Esophagus squamous epithelium (tissue), 5 donors: ENCODE measurements around the gene SDS. TPM values are rescaled to one million over a fixed set of nuclear protein-coding genes. Genes with fewer than 3 reads are reported as not detected.

Experiments
- DNase-seq: peaks from one replicate; lab custom pipeline; 2025; lab: John Stamatoyannopoulos, UW
- H3K27ac ChIP-seq, 4 donors: fragments of 200-600 bp; sonication (generic); one replicate each; pipeline ENCODE4 v1.5.1; 2016 to 2019; ENCODE audit warnings: mild to moderate bottlenecking in 1 of 4
- H3K27me3 ChIP-seq, 4 donors: fragments of 200-600 bp; sonication (generic); 1 replicate in 3 of 4; 2 replicates in 1 of 4; pipeline versions ENCODE4 v1.5.1 to v1.6.0; 2017 to 2021; ENCODE audit warnings: antibody characterized with exemption in 1 of 4
- H3K36me3 ChIP-seq, 3 donors: fragments of 200-600 bp; sonication (generic); one replicate each; pipeline ENCODE4 v1.5.1; 2016 to 2019
- H3K4me1 ChIP-seq, 3 donors: fragments of 200-600 bp; sonication (generic); one replicate each; pipeline ENCODE4 v1.5.1; 2017 to 2019
- H3K4me3 ChIP-seq, 4 donors: fragments of 200-600 bp; sonication (generic); 1 replicate in 3 of 4; 2 replicates in 1 of 4; pipeline ENCODE4 v1.5.1; 2016 to 2019; ENCODE audit warnings: mild to moderate bottlenecking in 2 of 4, moderate library complexity in 1 of 4
- H3K9me3 ChIP-seq, 3 donors: fragments of 200-600 bp; sonication (generic); one replicate each; pipeline ENCODE4 v1.5.1; 2016 to 2019
- POLR2A ChIP-seq, 4 donors: fragments of 450-650 bp; IDR thresholded peaks; one replicate each; pipeline ENCODE4 v1.6.1; 2017; ENCODE audit warnings: antibody characterized with exemption in 4 of 4, mild to moderate bottlenecking in 4 of 4, moderate library complexity in 3 of 4
- WGBS, 2 donors: methylation state at CpG; one replicate each; pipeline ENCODE4 v1.1.5; 2018; 5-methylcytosine and 5-hydroxymethylcytosine counted together
- intact Hi-C: fragments of 100-400 bp; cut with DNase I; formaldehyde crosslinking; loops from one replicate; pipeline ENCODE4 v1.15.0; 2022
- total RNA-seq, 4 donors: library from RNA; depleted of rRNA; stranded (reverse); fragments of >200 nt; gene quantifications; one replicate each; pipeline ENCODE4 v1.1.0, GENCODE V29; 2016
- TF ChIP-seq, protein P1 (sequence below), 6 experiments: fragments of 450-650 bp in 4 of 6; fragments of 200-600 bp in 2 of 6; sonication (generic) in 2 of 6; IDR thresholded peaks; one replicate each; pipeline ENCODE4 v1.5.1; 2016 to 2019; ENCODE audit warnings: antibody characterized with exemption in 6 of 6, mild to moderate bottlenecking in 4 of 6, moderate library complexity in 4 of 6
- donor health status: DM: yes; HTN: yes; CAD: no.

Gene SDS, protein sequence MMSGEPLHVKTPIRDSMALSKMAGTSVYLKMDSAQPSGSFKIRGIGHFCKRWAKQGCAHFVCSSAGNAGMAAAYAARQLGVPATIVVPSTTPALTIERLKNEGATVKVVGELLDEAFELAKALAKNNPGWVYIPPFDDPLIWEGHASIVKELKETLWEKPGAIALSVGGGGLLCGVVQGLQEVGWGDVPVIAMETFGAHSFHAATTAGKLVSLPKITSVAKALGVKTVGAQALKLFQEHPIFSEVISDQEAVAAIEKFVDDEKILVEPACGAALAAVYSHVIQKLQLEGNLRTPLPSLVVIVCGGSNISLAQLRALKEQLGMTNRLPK
- total RNA-seq = under 1 TPM in 1 of 4 donors, not detected in 3; 0.76 TPM

DNA sequence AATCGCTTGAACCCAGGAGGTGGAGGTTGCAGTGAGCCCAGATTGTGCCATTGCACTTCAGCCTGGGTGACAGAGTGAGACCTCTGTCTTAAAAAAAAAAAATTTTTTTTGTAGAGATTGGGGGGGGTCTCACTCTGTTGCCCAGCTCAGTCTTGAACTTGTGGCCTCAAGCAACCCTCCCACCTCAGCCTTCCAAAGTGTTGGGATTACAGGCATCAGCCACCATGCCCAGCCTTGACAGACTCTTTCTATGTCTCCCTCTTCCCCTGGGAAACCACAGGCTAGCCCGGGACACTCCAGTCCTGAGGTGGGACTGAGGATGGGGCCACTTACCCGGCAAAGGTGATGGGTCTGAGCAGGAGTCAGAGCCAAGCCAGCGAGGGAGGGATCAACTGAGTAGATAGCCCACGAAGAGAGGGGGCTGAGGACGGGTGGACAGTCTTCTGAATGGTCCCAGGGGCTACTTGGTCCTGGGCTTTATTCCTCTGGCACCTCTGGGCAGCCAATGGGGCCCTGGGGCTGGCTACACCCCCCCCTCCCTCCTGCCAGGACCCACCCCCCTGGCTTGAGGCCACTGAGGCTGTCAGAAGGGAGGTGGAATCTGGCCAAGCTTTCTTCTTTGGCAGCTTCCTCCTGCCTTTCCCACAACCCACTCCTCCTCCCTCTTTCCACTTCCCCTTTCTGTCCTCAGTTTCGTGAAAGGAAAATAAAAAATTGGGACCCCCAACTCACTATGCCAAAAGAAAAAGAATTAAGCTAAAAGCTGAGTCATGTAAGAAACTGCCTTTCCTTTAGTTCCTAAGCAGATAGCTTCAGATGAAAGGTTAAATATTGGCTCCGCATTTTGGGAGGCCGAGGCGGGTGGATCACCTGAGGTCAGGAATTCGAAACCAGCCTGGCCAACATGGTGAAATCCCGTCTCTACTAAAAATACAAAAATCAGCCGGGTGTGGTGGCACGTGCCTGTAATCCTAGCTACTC, at the start of gene SDS:
Gene SDS (minus strand): TSS at position 453 of the 981 bp plus-strand sequence. CDS start 4,179 bp downstream, outside the sequence.
- no peak for DNase-seq
- intact Hi-C loops = no loop called here
- 29 to 43% methylated on average over 9 to 10 of the region's 14 CpGs for WGBS, 2 donors
- TF ChIP-seq, protein P1, sequence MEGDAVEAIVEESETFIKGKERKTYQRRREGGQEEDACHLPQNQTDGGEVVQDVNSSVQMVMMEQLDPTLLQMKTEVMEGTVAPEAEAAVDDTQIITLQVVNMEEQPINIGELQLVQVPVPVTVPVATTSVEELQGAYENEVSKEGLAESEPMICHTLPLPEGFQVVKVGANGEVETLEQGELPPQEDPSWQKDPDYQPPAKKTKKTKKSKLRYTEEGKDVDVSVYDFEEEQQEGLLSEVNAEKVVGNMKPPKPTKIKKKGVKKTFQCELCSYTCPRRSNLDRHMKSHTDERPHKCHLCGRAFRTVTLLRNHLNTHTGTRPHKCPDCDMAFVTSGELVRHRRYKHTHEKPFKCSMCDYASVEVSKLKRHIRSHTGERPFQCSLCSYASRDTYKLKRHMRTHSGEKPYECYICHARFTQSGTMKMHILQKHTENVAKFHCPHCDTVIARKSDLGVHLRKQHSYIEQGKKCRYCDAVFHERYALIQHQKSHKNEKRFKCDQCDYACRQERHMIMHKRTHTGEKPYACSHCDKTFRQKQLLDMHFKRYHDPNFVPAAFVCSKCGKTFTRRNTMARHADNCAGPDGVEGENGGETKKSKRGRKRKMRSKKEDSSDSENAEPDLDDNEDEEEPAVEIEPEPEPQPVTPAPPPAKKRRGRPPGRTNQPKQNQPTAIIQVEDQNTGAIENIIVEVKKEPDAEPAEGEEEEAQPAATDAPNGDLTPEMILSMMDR (IDR thresholded peaks at IDR 0.05) = no peak
- TF ChIP-seq POLR2A (IDR thresholded peaks at IDR 0.05) = no peak
- Histone ChIP-seq H3K27ac (no peak within 1 kb of the TSS), H3K36me3 (no peaks in the 10 kb centered on the region), H3K27me3 (peaks cover 0 to 33% (median 0%) of the 10 kb centered on the region in 4 donors), H3K4me3 (no peak within 1 kb of the TSS), H3K4me1 (peaks cover 0 to 8% (median 6%) of the 10 kb centered on the region in 3 donors), H3K9me3 (no peaks in the 10 kb centered on the region)

DNA sequence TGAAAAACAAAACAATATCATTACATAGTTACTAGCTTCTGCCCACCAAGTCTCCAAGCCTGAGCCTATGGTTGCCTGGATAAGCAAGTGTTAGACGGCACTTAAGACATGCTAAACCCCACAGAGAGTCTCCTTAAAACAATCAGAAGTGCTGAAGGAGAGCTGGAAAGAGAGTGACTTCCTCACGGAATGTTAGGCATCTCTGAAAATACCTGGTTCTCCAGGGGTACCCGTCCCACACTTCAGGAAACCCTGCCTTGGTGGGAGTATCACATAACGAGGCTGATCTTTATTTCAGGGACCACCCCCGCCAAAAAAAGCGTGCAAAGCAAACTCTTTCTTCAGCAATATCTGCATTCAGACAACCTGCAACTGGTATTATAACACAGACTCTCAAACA, 49.6 kb upstream of the SDS start:
- H3K27me3 ChIP-seq = peaks cover 0 to 60% (median 1%) of the 10 kb centered on the region in 4 donors
- 30 to 34% methylated on average over 6 of the region's 6 CpGs for WGBS, 2 donors
- TF ChIP-seq POLR2A (IDR thresholded peaks at IDR 0.05) = no peak
- TF ChIP-seq, protein P1 (IDR thresholded peaks at IDR 0.05) = no peak
- H3K27ac ChIP-seq = no peak overlapping the region
- no peaks in the 10 kb centered on the region for H3K4me1 ChIP-seq
- no peaks in the 10 kb centered on the region for H3K36me3 ChIP-seq
- intact Hi-C loops = no loop called here
- H3K9me3 ChIP-seq = no peaks in the 10 kb centered on the region
- no peak for DNase-seq
- H3K4me3 ChIP-seq = no peak overlapping the region

DNA sequence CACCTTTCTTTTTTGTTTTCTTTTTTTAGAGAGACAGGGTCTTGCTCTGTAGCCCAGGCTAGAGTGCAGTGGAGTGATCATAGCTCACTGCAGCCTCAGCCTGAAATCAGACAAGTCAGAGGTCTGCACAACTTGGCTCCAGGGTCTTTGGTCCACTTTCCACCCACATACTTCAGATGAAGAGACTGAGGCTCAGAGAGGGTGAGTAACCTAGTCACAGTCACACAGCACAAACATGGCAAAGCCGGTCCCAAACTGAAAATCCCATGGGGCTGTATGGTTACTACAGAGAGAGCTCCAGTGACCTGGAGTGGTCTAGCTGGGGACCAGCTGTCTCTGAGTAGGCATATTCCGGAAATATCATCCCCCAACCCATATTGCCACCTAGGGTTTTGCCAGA, 48.8 kb upstream of the SDS start:
- Histone ChIP-seq H3K27ac (no peak overlapping the region), H3K36me3 (no peaks in the 10 kb centered on the region), H3K27me3 (peaks cover 0 to 59% (median 1%) of the 10 kb centered on the region in 4 donors), H3K4me3 (no peak overlapping the region), H3K9me3 (no peaks in the 10 kb centered on the region), H3K4me1 (no peaks in the 10 kb centered on the region)
- WGBS, 2 donors = 80 to 82% methylated on average over 2 of the region's 2 CpGs
- DNase-seq = no peak
- no peak for TF ChIP-seq POLR2A (IDR thresholded peaks at IDR 0.05)
- TF ChIP-seq, protein P1 (IDR thresholded peaks at IDR 0.05) = no peak
- intact Hi-C loops = no loop called here

DNA sequence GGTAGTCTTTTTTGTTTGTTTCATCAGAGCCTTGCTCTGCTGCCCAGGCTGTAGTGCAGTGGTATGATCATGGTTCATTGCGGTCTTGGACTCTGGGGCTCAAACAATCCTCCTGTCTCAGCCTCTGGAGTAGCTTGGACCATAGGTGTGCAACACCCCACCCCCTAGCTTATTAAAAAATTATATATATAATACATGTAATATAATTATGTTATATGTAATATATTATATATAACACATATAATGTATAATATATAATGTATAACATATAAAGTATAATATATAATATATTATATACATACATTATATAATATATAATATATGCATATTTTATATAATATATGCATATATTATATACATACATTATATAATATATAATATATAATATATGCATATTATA, 46.2 kb upstream of the SDS start:
- peaks cover 0 to 62% (median 0%) of the 10 kb centered on the region in 4 donors for H3K27me3 ChIP-seq
- H3K27ac ChIP-seq = no peak overlapping the region
- intact Hi-C loops = no loop called here
- no peaks in the 10 kb centered on the region for H3K4me1 ChIP-seq
- H3K9me3 ChIP-seq = no peaks in the 10 kb centered on the region
- no peak overlapping the region for H3K4me3 ChIP-seq
- no peaks in the 10 kb centered on the region for H3K36me3 ChIP-seq
- no peak for DNase-seq
- 94 to 100% methylated on average over 1 of the region's 1 CpG for WGBS, 2 donors
- no peak for TF ChIP-seq POLR2A (IDR thresholded peaks at IDR 0.05)
- TF ChIP-seq, protein P1 (IDR thresholded peaks at IDR 0.05) = no peak
